NCI-H748 (cell line): Measurements from ENCODE around the gene RNU7-1.

Experiments used
- DNase-seq: peaks from one replicate; lab custom pipeline; 2025; ENCODE audit not compliant: unreplicated experiment; lab: John Stamatoyannopoulos, UW

The RNU7-1 gene

GRCh38 chr12:6952121-6952862, 8.7 kb downstream of the RNU7-1 start:
- no peak for DNase-seq

- no peak for DNase-seq
Measured at GRCh38 chr12:6952863-6953441, 9.3 kb downstream of the RNU7-1 start.

GRCh38 chr12:6953442-6954315, 10.1 kb downstream of the RNU7-1 start:
- no peak for DNase-seq

GRCh38 chr12:6954316-6955107, 10.9 kb downstream of the RNU7-1 start:
- DNase-seq: no peak

GRCh38 chr12:6955108-6956020, 11.7 kb downstream of the RNU7-1 start:
- DNase-seq: no peak

GRCh38 chr12:6956021-6956727, 12.6 kb downstream of the RNU7-1 start:
- DNase-seq: no peak

- no peak for DNase-seq
Measured at GRCh38 chr12:6957151-6957701, 13.6 kb downstream of the RNU7-1 start.

- no peak for DNase-seq
Measured at GRCh38 chr12:6957741-6958608, 14.4 kb downstream of the RNU7-1 start.

- no peak for DNase-seq
Measured at GRCh38 chr12:6958609-6959057, 15.0 kb downstream of the RNU7-1 start.

- DNase-seq: no peak
Measured at GRCh38 chr12:6959058-6959804, 15.6 kb downstream of the RNU7-1 start.

GRCh38 chr12:6959805-6960592, 16.4 kb downstream of the RNU7-1 start:
- no peak for DNase-seq

- DNase-seq: no peak
Measured at GRCh38 chr12:6960593-6961277, 17.1 kb downstream of the RNU7-1 start.

GRCh38 chr12:6961278-6961694, 17.7 kb downstream of the RNU7-1 start:
- no peak for DNase-seq

GRCh38 chr12:6961695-6962284, 18.2 kb downstream of the RNU7-1 start:
- DNase-seq: peak; percentile 83

- peak; percentile 78 for DNase-seq
Measured at GRCh38 chr12:6962285-6963015, 18.8 kb downstream of the RNU7-1 start.
